Skin of body (tissue), 2 donors: ENCODE measurements around the gene ZSWIM3. TPM values are rescaled to one million over a fixed set of nuclear protein-coding genes. Genes with fewer than 3 reads are reported as not detected.
A peak's percentile ranks its signal among the peaks of the same experiment; 100 is the strongest.

Source experiments
- DNase-seq: peaks from one replicate; lab custom pipeline; 2025; lab: John Stamatoyannopoulos, UW
- total RNA-seq: library from RNA; depleted of rRNA; stranded (reverse); fragments of >200 nt; gene quantifications from one replicate; pipeline ENCODE4 v1.2.3, GENCODE V29; 2014

ZSWIM3 gene
- total RNA-seq, 1 donor from 2014 or later = 3.6 TPM

GRCh38 chr20:45832619-45833018, 24.8 kb upstream of the ZSWIM3 start:
- no peak for DNase-seq

- peak; percentile 77 for DNase-seq
These were observed 24.2 kb upstream of the ZSWIM3 start, which contains the start of gene SNX21 for GRCh38 chr20:45833030-45833882. TSS of gene SNX21 (plus strand) at chr20:45833799. CDS start at chr20:45833920, 121 bp downstream.

- peak; percentile 69 for DNase-seq
These were observed 23.3 kb upstream of the ZSWIM3 start for GRCh38 chr20:45833883-45834796.

GRCh38 chr20:45834797-45835161, 22.6 kb upstream of the ZSWIM3 start:
- DNase-seq = no peak

- no peak for DNase-seq
These were observed 22.1 kb upstream of the ZSWIM3 start for GRCh38 chr20:45835329-45835765.

DNA sequence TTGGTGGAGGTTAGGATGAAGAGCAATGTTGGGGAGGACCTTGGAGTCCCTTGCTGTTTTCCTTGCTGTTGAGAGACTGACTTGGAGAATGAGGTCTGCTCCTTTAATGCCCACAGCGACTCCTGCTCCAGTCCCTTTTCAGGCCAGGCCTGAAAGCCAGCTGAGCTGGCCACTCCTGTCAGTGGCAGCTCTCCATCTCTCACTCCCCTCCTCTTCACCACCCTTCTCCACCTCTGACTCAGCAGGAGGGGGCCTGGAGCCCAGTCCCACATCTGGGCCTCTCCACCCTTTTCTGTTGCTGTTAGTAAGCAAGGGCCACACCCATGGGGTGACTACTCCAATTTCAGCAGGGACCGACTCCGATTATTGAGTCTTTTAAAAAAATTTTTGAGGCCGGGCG, 21.6 kb upstream of the ZSWIM3 start:
- no peak for DNase-seq

DNA sequence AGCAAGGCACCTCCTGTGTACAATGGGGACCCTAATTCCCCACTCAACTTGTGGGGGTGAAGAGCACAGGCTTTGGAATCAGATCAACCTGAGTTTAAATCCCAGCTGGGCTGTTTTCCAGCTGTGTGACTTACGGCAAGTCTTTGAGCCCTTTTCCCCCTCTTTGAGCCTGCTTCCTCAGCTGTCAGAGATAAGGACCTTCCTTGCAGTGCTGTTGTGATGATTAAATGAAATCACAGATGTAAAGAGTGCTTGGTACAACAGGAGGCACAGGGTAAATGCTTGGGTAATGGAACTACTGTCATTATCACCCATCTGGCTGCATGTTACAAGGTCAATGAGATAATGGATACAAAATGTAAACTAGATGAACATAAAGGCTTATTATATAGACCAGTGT, 20.6 kb upstream of the ZSWIM3 start:
- no peak for DNase-seq

DNA sequence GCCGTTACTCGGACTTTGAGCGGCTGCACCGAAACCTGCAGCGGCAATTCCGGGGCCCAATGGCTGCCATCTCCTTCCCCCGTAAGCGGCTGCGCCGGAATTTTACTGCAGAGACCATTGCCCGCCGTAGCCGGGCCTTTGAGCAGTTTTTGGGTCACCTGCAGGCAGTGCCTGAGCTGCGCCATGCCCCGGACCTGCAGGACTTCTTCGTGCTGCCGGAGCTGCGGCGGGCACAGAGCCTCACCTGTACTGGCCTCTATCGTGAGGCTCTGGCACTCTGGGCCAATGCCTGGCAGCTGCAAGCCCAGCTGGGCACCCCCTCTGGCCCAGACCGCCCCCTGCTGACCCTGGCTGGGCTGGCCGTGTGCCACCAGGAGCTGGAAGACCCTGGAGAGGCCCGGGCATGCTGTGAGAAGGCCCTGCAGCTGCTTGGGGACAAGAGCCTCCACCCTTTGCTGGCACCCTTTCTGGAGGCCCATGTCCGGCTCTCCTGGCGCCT, 16.7 kb upstream of the ZSWIM3 start:
- no peak for DNase-seq

DNA sequence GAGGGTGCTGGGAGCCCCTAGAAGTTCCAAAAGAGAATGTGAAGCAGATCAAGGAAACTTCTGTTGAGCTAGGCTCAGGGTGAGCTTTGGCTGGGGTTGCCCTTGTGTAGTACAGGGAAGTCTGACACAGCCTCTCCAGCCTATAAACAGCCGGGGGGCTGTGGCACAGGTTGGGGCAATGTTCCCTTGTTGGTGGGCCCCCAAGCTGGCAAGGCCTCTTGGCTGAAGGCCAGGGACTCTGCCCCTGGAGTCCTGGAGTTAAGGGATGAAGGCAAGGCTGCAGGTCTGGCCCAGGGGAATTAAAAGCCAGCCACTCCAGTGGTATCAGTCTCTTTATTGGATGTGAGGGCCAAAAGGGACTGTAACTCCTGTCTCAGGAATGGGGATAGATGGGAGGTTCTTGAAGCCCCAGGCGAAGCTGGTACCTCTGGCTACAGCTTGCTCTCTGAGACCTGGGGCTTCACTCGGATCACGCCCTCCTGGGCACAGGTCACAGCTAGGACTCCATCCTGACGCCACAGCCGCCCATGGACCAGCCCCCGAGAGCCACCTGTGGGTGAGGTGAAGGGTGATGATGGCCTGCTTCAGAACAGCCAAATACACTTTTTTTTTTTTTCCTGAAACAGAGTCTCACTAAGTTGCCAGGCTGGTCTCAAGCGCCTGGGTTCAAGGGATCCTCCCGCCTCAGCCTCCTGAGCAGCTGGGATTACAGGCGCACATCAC, 15.8 kb upstream of the ZSWIM3 start:
- no peak for DNase-seq

DNA sequence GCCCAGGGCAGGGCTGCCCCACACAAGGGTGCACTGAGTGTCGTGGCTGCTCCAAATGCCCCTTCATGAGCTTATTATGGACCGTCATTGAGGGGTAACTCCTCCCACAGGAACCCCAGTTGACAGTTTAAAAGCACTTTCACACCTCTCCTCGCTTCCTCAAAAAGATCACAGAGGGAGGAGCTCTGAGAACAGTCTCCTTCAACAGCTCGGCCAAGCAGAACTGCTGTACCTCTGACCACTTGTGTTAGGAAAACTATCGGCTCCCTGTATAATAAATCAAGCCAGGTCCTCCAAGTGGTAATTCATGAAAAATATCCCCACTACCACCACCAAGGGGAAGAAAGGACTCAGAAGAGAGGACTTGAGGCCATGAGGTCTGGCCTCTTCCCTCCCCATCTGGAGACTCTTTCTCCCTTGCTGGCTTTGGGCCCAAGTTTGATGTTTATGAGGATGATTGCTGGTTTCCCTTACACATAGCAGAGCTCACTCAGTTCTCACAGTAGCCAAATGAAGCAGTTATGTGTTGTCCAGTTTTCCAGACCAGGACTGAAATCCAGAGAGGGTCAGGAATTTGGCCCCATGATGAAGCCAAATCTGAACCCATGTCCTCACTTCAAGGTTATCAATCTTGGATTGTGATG, 15.1 kb upstream of the ZSWIM3 start:
- no peak for DNase-seq

GRCh38 chr20:45843506-45843905, 13.9 kb upstream of the ZSWIM3 start:
- no peak for DNase-seq

- no peak for DNase-seq
These were observed 12.0 kb upstream of the ZSWIM3 start for GRCh38 chr20:45845452-45845851.

GRCh38 chr20:45848421-45848820, 9.0 kb upstream of the ZSWIM3 start:
- no peak for DNase-seq

DNA sequence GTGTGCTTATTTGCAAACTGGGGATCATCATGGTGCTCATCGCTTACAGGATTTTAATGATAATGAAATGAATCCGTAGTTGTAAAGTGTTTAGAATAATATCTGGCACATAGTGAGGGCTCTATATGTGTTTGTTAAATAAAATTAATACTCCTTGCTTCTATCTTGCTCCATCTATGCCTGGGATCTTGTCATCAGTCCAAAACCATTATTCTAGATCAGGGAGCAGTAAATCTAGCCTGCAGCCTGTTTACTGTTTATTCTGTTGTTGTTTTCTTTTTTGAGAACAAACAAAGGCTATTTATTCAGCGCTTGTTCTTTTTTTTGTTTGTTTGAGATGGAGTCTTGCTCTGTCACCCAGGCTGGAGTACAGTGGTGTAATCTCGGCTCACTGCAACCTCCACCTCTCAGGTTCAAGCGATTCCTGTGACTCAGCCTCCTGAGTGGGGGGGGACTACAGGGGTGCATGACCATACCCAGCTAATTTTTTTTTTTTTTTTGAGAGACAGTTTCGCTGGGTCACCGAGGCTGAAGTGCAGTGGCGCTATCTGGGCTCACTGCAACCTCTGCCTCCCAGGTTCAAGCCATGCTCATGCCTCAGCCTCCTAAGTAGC, 8.3 kb upstream of the ZSWIM3 start:
- DNase-seq = no peak

DNA sequence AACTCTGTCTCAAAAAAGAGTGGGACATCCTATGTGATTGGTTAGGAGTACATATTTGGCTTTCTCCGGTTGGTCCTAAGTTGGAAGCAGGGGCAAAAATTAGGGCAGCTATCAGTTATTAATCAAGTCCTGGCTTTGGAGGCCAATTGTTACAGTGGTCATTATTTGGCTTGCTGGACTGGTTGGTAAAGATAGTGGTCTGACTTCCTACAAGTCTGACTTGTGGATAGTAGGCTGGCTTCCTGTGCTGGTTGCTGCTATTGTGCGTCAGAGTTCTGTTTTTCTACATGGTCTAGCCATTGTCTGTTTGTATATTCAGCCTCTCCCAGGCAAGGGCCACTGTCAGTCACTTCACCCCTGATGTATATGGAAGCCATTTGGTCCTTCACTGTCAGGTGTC, 7.2 kb upstream of the ZSWIM3 start:
- no peak for DNase-seq

DNA sequence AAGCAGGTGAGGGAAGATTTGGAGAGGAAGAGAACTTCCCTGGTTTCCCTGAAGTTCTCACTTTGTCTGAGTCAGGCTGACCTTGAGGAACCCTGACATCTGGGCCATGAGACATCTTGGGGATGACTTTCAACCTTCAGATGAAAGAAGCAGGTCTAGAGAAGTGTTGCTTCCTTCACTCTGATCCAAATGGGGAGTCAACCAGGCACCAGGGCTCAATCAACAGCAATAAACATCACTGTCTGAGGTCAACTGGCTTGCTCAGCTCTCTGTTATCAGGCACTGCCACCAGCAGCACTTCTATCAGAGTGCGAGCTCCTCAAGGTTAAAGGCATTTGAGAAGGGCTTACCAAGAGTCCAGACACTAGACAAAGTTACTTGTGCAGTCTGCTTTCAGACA, 6.5 kb upstream of the ZSWIM3 start:
- DNase-seq = no peak

- no peak for DNase-seq
These were observed 5.9 kb upstream of the ZSWIM3 start for GRCh38 chr20:45851501-45851900.

GRCh38 chr20:45852326-45852725, 5.1 kb upstream of the ZSWIM3 start:
- no peak for DNase-seq

DNA sequence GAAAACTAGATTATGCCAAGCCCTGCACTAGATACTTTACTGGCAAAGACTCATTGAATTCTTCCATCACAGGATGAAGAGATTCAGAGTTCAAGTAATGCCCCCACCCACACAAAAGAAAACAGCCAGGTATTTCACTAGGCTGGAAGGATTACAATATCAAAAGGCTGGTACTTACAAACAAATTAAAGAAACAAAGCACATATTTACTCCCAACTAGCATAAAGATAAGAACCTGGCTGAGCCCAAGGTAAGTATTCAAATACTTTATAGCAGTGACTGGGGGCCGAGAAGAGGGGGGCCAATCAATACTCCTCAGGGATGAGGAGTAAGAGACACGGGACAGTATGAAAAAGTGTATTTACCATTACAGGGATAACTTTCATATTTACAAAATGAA, 3.9 kb upstream of the ZSWIM3 start:
- DNase-seq = no peak

- DNase-seq = no peak
These were observed 435 bp downstream of the ZSWIM3 start for GRCh38 chr20:45857882-45858216.

DNA sequence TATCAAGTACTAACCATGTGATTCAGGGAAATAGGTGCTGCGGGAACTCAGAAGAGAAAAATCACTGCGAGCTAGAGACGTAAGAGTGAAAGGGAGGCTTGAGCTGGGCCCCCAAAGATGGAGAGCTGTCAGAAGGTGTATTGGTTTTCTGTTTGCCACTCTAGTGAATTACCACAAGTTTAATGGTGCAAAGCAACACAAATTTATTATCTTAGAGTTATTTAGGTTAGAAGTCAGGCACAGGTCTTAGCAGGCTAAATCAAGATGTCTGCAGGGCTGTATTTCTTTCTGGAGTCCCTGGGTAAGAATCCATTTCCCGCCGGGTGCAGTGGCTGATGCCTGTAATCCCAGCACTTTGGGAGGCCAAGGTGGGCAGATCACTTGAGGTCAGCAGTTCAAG, 2.5 kb downstream of the ZSWIM3 start:
- no peak for DNase-seq
